Head of caudate nucleus (tissue), 42 donors: Measurements from ENCODE around the gene TMEM91.
"Not testable (repeated sequence)": the region's sequence is repeated elsewhere in the genome, so short reads cannot be mapped to it uniquely, and the experiment has no call there.

Experiments used
- DNase-seq, 42 donors: peaks; one replicate each; pipeline versions ENCODE4 v3.0.0 to v3.0.0-alpha.2; 2020 to 2021; ENCODE audit warnings: mixed read lengths in 7 of 42
- intact Hi-C: fragments of 100-400 bp; cut with DNase I; formaldehyde crosslinking; loops from one replicate; pipeline ENCODE4 v1.15.0; 2022

TMEM91 gene

DNA sequence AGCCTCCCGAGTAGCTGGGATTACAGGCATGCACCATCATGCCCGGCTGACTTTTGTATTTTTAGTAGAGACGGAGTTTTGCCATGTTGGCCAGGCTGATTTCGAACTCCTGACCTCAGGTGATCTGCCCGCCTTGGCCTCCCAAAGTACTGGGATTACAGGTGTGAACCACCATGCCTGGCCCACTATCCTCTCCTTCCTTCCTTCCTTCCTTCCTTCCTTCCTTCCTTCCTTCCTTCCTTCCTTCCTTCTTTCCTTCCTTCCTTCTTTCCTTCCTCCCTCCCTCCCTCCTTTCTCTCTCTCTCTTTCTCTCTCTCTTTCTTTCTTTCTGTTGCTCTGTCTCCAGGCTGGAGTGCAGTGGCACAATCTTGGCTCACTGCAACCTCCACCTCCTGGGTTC is 5.2 kb upstream of the TMEM91 start:
- intact Hi-C loops, DNase-seq: not testable (repeated sequence)

DNA sequence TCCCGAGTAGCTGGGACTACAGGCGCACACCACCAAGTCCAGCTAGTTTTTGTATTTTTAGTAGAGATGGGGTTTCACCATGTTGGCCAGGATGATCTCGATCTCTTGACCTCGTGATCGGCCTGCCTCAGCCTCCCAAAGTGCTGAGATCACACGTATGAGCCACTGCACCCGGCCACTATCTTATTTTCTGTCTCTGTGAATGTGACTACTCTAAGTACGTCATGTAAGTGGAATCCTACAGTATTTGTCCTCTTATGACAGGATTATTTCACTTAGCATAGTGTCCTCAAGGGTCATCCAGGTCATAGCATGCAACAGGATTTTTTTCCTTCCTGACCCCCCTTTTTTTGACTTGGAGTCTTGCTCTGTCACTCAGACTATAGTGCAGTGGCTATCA is 4.8 kb upstream of the TMEM91 start:
- intact Hi-C loops = no loop called here
- no peak for DNase-seq

DNA sequence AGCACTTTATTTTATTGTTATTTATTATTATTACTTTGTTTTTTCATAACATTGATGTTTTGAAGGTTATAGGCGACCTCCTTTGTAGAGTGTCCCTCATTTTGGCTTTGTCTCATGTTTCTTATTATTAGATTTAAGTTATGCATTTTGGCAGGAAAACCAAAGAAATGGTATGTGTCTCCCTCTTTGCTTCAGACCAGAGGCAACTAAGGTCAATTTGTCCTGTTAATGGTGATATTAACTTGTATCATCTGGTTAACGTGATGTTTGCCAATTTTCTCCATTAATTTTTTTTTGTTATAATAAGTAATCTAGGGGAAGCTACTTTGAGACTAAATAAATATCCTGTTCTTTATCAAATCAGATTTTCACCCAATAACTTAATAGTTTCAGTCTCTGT is 3.8 kb upstream of the TMEM91 start:
- intact Hi-C loops = no loop called here
- no peak for DNase-seq

DNA sequence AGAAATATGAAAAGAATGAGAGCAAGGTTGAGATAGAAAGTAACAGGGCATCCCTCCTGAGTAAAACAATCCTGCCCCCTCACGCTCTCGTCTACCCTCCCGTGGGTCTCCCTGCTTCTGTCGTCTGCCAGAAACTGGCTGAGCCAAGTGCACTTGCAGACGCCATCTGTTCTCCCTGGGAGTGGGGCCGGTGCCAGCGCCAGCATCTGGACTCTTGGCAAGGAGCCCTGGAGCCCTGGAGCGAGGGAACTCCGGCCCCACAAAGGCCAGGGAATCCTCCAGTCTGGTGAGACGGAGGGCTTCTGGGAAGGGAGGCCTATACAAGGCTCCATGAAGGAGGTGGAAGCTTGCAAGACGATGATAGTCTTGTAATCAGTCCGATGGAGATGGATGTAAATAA is 2.3 kb upstream of the TMEM91 start:
- peak; percentile 57 to 92 (median 84) for DNase-seq
- intact Hi-C loops = no loop called here

DNA sequence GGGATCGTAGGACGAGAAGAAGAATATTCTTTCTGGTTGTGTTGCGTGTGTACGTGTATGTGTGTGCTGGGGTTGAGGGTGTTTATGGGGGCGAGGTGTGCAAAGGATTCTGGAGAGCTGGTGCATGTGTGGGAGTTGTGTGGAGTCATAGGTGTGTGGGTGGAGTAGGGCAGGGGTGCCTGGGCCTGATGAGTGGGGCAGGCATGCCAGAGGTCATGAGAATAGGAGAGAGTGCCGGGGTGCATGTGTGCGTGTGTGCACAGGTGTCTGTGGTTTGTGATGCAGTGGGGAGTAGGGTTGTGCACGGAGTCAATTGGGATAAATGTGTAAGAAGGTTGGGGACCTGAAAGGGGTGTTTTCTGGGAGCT is 649 bp downstream of the TMEM91 start:
- DNase-seq = peak in 31 of 42 donors; percentile 24 to 75 (median 43)
- intact Hi-C loops = no loop called here

DNA sequence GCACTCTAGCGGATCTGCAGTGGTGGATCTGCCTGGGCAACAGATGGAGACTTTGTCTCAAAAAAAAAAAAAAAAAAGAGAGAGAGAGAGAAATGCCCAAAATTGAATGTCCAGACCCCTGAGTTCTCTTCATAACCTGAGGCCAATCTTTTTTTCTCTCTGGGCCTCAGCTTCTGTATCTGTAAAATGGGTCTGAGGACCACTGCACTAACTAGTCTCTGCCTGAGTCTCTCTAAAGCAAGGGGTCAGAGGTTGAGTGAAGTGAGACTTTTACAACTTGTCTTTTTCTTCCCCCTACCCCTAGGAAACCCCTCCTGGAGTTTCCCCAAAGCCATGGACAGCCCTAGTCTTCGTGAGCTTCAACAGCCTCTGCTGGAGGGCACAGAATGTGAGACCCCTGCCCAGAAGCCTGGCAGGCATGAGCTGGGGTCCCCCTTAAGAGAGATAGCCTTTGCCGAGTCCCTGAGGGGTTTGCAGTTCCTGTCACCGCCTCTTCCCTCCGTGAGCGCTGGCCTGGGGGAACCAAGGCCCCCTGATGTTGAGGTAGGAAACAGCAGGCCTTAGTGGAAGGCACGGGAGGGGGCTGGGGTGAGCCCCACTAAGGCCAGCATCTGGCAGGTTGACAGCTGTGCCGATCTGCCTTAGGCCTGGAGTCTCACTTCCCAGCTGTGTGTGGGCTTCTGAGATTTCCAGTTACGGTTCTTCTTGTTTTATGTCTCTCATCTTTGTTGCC is 1.8 kb downstream of the TMEM91 start:
- no peak for DNase-seq
- intact Hi-C loops = no loop called here

DNA sequence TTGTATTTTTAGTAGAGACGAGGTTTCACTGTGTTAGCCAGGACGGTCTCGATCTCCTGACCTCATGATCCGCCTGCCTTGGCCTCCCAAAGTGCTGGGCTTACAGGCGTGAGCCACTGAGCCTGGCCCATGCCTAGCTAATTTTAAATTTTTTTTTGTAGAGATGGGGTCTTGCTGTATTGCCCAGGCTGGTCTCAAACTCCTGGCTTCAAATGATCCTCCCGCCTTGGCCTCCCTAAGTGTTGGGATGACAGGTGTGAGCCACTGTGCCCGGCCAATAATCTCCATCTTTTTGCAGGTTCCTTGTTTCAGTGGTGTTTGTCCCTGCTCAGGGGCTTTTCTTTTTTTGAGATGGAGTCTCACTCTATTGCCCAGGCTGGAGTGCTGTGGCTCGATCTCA is 5.2 kb downstream of the TMEM91 start:
- intact Hi-C loops = not testable (repeated sequence)

DNA sequence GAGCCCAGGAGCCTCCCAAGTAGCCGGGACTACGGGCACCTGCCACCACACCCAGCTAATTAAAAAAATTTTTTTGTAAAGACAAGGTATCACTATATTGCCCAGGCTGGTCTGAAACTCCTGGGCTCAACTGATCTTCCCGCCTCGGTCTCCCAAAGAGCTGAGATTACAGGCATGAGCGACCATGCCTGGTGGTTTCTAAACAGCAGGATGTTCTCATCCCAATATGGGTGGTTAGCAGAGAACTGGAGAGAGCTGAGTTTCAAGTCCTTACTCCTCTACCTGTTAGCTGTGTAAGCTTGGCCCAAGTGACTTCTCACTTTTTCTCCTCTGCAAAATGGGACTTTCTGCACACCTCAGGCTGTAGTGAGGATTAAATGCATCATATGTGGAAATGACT is 8.0 kb downstream of the TMEM91 start:
- DNase-seq = no peak
- intact Hi-C loops = no loop called here

More for the DNA sequence above, 5.2 kb downstream of the TMEM91 start:
- DNase-seq = not testable (repeated sequence)

DNA sequence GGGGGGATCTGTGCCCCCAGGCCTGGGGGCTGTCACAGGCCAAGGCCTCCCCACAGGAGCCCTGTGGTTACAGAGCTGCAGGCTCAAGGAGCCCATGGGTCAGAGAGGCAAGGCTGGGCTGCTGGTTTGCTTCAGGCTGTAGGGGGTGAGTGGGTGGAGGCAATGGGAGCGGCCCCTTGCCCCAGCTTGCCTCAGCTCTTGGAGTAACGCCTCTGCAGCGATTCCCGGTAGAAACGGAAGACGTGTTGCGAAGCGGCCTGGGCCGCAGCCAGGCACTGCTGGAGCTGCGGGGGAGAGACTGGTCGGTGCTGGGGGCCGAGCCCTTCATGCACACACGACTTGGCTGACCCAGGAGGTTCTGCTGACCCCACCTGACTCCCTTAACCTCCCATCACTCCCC is 10.1 kb downstream of the TMEM91 start:
- intact Hi-C loops = no loop called here
- DNase-seq = peak in 29 of 42 donors; percentile 10 to 78 (median 39)

DNA sequence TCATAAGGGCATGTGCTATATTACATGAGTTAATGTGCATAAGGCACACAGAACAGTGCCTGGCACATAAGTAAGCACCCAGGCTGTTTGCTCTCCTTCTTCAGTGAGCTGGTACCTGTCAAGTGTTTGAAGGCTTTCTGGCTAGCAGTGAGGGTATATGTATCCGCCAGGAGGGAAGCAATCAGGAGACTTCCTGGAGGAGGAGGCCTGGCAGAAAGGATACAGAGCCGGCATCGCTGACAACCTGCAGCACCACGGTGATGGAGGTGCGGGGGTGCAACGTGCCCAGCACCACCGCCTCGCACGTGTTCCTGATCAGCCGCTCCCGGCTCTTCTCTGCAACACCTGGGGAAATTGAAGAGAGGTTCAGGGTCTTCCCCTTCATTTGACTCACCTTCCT is 15.3 kb downstream of the TMEM91 start:
- intact Hi-C loops = no loop called here

DNA sequence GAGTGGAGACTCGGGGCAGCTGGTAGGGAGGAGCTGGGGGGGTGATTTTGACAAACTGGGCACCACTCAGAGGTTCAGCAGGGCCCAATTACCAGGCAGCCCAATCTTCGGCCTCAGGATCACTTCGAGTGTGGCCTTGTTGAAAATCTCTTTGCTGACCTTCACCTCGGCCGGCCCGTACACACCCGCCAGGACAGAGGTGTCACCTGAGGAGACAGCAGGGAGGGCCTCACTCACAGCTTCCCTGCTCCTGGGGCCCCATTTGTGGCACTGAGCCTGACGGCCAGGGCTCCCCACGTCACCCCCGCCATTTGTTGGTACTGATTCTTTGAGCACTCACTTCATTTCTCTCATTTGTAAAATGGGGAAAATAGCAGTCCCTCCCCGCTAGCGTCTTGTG is 16.4 kb downstream of the TMEM91 start:
- DNase-seq = no peak
- intact Hi-C loops = no loop called here

More for the DNA sequence above, 15.3 kb downstream of the TMEM91 start:
- DNase-seq = no peak

DNA sequence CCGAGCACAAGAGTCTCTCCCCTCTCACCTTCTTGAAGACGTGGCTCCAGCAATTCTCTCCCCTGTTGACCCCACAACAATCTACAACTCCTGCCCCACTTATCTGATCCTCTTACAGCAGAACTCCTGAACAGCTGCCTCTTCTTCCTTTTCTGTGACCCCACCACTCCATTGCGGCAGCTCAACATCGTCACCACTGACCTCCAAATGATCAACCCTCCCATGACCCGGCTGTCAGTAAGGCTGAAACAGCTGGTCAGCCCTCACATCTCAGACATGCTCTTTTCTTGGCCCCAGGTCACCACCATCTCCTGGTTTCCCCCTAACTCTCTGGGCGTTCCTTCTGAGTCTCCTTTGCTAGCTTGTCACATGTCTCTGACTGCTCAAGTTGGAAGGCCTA is 19.0 kb downstream of the TMEM91 start:
- no peak for DNase-seq
- intact Hi-C loops = loop anchor here (5.0 kb wide), 2 partner anchors 33 to 42 kb away; partner anchors contain the start of genes B9D2 and DMAC2

DNA sequence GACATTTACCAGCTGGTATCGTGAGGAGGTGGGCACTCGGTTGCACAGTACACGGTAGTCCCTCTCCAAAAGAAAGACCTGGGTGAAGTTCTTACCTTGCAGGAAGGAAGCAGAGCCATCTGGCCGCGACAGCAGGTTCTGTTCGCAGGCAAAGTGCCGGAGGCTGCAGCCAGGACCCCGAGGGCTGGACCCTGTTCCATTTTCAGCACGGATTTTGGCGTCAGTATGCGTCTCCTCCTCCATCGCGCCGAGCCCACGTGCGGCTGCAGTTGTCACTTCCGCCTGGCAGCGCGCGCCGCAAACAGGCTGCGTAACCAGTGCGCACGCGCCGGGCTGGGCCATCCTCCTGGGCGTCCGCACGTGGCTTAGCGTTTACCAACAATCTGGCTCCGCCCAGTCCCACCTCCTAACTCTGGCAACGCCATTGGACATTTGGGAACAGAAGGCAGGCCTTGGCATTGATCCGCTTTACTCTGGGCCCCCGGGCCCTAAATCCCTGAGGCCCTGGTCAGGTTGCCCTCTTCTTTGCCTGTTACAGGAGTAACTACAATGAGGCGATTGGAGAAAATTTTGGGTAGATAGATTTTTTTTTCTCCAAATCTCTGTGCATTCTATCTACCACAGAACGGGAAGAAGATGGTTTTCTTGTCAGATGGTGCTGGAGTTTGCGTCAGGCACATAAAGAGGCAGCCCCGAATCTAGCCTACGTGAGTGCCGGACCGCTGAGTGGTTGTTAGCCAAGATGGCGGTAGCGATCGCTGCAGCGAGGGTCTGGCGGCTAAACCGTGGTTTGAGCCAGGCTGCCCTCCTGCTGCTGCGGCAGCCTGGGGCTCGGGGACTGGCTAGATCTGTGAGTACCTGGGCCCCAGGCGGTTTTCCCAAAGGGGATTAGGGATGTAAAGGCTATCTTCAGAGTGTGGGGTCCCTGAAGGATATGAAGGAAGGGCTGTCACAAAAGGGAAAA is 21.0 kb downstream of the TMEM91 start, which contains the start of the genes BCKDHA and EXOSC5:
Gene BCKDHA (plus strand): TSS at position 733 of the 964 bp plus-strand sequence. CDS start 10 bp downstream, at position 743.
Gene EXOSC5 (minus strand): TSS at position 274 of the 964 bp plus-strand sequence. CDS start 31 bp downstream, at position 243.
- peak; percentile 97 to 100 (median 99) for DNase-seq
- intact Hi-C loops = loop anchor here (5.0 kb wide), 2 partner anchors 35 to 40 kb away; partner anchors contain the start of genes B9D2 and DMAC2

DNA sequence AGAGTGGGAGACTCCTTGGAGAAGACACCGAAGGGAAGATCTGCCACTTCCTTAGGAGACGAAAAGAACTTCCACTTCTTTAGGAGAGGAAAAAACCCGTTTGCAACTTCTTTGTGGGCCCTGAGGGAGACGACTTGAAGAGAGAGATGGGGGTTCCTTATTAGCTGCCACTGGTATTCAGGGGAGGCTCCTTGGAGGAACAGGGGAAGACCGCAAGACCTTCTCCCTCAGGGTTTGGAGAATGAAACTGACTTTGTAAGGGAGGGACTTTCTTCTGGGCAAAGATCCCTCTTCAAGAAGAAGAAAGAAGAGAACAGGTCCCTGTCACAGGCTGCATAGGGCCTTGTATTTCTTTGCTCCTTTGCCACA is 21.7 kb downstream of the TMEM91 start:
- DNase-seq = no peak
- intact Hi-C loops = loop anchor here (5.0 kb wide), 2 partner anchors 36 to 39 kb away; partner anchors contain the start of genes B9D2 and DMAC2

DNA sequence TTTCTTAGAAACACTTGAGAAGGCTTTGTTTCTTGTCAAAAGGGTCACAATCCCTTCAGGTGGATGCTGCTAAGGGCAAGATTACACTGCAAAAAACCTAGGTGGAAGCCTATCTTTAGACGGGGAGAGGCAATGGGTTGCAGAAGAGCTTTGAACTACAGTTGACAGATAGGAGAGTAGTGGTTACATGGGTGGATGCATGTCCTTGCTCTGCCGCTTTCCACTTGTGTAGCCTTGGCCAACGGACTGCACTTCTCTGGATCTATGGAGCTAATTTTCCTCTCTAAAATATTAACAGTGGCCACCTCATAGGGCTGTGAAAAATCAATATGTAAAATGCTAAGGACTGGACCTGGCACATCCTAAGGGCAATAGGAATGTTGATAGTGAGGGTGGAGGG is 22.3 kb downstream of the TMEM91 start:
- DNase-seq = no peak
- intact Hi-C loops = loop anchor here (5.0 kb wide), 2 partner anchors 36 to 39 kb away; partner anchors contain the start of genes B9D2 and DMAC2

DNA sequence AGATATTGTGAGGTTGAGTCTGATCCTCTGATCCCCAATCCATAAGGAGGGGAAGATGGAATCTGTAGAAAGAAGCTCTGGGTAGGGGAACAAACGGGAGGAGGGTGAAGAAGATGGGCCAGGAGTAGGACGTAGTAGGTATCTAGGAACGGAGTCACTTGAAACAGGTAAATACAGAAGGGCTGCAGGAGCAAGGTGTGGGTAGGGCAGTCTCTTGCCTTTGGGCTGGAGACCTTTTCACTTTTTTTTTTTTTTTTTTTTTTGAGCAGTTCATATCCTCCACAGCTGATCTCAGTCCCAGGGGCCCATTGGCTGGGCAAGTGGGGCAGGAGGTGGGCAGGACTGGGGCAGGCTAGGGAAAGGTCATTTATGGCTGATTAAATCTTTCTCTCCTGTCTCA is 22.8 kb downstream of the TMEM91 start:
- intact Hi-C loops = loop anchor here (5.0 kb wide), 2 partner anchors 37 to 38 kb away; partner anchors contain the start of genes B9D2 and DMAC2
- DNase-seq = no peak

DNA sequence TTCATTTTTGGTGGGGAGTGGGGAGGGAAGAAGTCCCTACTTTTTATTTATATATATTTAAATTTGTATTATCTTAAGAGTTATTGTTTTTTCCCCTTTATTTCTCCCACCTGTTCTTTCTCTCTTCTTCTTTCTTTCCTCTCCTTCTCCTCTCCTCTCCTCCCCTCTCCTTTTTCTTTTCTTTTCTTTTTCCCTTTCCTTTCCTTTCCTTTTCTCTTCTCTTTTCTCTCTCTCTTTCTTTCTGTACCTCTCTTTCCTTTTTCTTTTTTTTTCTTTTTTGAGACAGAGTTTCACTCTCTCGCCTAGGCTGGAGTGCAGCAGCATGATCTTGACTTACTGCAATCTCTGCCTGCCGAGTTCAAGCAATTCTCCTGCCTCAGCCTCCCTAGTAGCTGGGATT is 23.2 kb downstream of the TMEM91 start:
- DNase-seq = no peak
- intact Hi-C loops = loop anchor here (5.0 kb wide), 2 partner anchors 37 to 38 kb away; partner anchors contain the start of genes B9D2 and DMAC2

DNA sequence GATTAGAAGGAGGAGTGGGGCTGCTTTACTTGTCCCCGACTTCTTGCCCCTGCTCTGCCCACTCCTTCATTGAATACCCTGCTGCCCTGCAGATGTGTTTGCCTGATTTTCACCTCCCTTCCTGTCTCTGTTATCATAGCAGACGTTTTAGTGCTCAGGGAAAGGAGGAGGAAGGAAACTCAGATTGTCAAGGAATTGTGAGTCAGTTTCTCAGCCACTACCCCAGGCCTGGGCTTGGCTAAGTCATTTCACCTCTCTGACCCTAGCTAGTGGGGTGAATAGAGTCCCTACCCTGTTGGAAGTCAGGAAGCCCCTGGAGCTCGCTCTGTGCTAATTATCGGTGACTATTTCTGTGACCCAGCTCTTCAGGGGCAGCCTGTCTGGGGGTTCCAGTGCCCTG is 25.1 kb downstream of the TMEM91 start:
- intact Hi-C loops = no loop called here
- no peak for DNase-seq

DNA sequence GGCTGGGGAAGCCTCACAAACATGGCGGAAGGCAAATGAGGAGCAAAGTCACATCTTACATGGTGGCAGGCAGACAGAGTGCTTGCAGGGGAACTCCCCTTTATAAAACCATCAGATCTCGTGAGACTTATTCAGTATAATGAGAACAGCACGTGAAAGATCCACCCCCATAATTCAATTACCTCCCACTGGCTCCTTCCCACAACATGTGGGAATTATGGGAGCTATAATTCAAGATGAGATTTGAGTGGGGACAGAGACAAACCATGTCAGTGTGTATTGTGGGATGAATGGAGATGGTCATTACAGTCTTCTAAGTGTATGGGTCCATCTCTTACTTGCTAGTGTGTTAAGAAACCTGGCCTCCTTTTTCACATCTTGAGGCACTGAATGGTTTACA is 25.7 kb downstream of the TMEM91 start:
- intact Hi-C loops = no loop called here
- DNase-seq = no peak
